ENCODE measurements around the gene RAB3GAP2.

Gene RAB3GAP2

GRCh38 chr1:220306339-220306738 is 34.1 kb upstream of the RAB3GAP2 start:
- Histone ChIP-seq H3K4me3 (ENCODE audit: low read length) (no peak overlapping the region), H3K9me3 (replicated peaks; ENCODE audit: low read length) (no peaks in the 10 kb centered on the region), H3K9ac (ENCODE audit: low read depth, low read length) (no peak overlapping the region), H3K27me3 (ENCODE audit: control insufficient read depth, insufficient read depth, low read length) (no peaks in the 10 kb centered on the region), H3K4me2 (ENCODE audit: low read length) (no peak overlapping the region), H3K36me3 (ENCODE audit: insufficient read depth, low read length) (no peaks in the 10 kb centered on the region), H3K4me1 (ENCODE audit: control insufficient read depth, insufficient read depth, low read length) (no peaks in the 10 kb centered on the region)

GRCh38 chr1:220303871-220304270 is 31.6 kb upstream of the RAB3GAP2 start:
- no peaks in the 10 kb centered on the region for H3K36me3 ChIP-seq (ENCODE audit: insufficient read depth, low read length)
- H3K9ac ChIP-seq (ENCODE audit: low read depth, low read length): no peak overlapping the region
- no peak overlapping the region for H3K4me3 ChIP-seq (ENCODE audit: low read length)
- H3K9me3 ChIP-seq (replicated peaks; ENCODE audit: low read length): no peaks in the 10 kb centered on the region
- H3K4me2 ChIP-seq (ENCODE audit: low read length): no peak overlapping the region
- H3K27me3 ChIP-seq (ENCODE audit: control insufficient read depth, insufficient read depth, low read length): no peaks in the 10 kb centered on the region
- peaks cover 9% of the 10 kb centered on the region for H3K4me1 ChIP-seq (ENCODE audit: control insufficient read depth, insufficient read depth, low read length)

- no peaks in the 10 kb centered on the region for H3K9me3 ChIP-seq (replicated peaks; ENCODE audit: low read length)
- no peak overlapping the region for H3K4me2 ChIP-seq (ENCODE audit: low read length)
- H3K27me3 ChIP-seq (ENCODE audit: control insufficient read depth, insufficient read depth, low read length): no peaks in the 10 kb centered on the region
- H3K9ac ChIP-seq (ENCODE audit: low read depth, low read length): no peak overlapping the region
- H3K36me3 ChIP-seq (ENCODE audit: insufficient read depth, low read length): no peaks in the 10 kb centered on the region
- peaks cover 9% of the 10 kb centered on the region for H3K4me1 ChIP-seq (ENCODE audit: control insufficient read depth, insufficient read depth, low read length)
- no peak overlapping the region for H3K4me3 ChIP-seq (ENCODE audit: low read length)
These were observed 29.4 kb upstream of the RAB3GAP2 start for GRCh38 chr1:220301630-220302029.

GRCh38 chr1:220300442-220301121 is 28.3 kb upstream of the RAB3GAP2 start:
- peak overlapping the region; percentile 22 for H3K4me2 ChIP-seq (ENCODE audit: low read length)
- H3K4me3 ChIP-seq (ENCODE audit: low read length): no peak overlapping the region
- peak overlapping the region; percentile 58 for H3K9ac ChIP-seq (ENCODE audit: low read depth, low read length)

GRCh38 chr1:220299337-220299736 is 27.1 kb upstream of the RAB3GAP2 start:
- no peak overlapping the region for H3K4me3 ChIP-seq (ENCODE audit: low read length)
- no peaks in the 10 kb centered on the region for H3K27me3 ChIP-seq (ENCODE audit: control insufficient read depth, insufficient read depth, low read length)
- H3K4me1 ChIP-seq (ENCODE audit: control insufficient read depth, insufficient read depth, low read length): peaks cover 9% of the 10 kb centered on the region
- H3K4me2 ChIP-seq (ENCODE audit: low read length): no peak overlapping the region
- no peak overlapping the region for H3K9ac ChIP-seq (ENCODE audit: low read depth, low read length)
- H3K36me3 ChIP-seq (ENCODE audit: insufficient read depth, low read length): no peaks in the 10 kb centered on the region
- no peaks in the 10 kb centered on the region for H3K9me3 ChIP-seq (replicated peaks; ENCODE audit: low read length)

More at GRCh38 chr1:220300442-220301121, 28.3 kb upstream of the RAB3GAP2 start:
- Histone ChIP-seq H3K9me3 (replicated peaks; ENCODE audit: low read length) (no peaks in the 10 kb centered on the region), H3K36me3 (ENCODE audit: insufficient read depth, low read length) (no peaks in the 10 kb centered on the region), H3K27me3 (ENCODE audit: control insufficient read depth, insufficient read depth, low read length) (no peaks in the 10 kb centered on the region), H3K4me1 (ENCODE audit: control insufficient read depth, insufficient read depth, low read length) (peaks cover 9% of the 10 kb centered on the region)

- Histone ChIP-seq H3K27me3 (ENCODE audit: control insufficient read depth, insufficient read depth, low read length) (no peaks in the 10 kb centered on the region), H3K9me3 (replicated peaks; ENCODE audit: low read length) (no peaks in the 10 kb centered on the region), H3K9ac (ENCODE audit: low read depth, low read length) (no peak overlapping the region), H3K4me2 (ENCODE audit: low read length) (no peak overlapping the region), H3K36me3 (ENCODE audit: insufficient read depth, low read length) (no peaks in the 10 kb centered on the region), H3K4me3 (ENCODE audit: low read length) (no peak overlapping the region), H3K4me1 (ENCODE audit: control insufficient read depth, insufficient read depth, low read length) (peaks cover 9% of the 10 kb centered on the region)
These were observed 26.4 kb upstream of the RAB3GAP2 start for GRCh38 chr1:220298470-220299205.

GRCh38 chr1:220296981-220297380 is 24.7 kb upstream of the RAB3GAP2 start:
- H3K9ac ChIP-seq (ENCODE audit: low read depth, low read length): no peak overlapping the region
- no peak overlapping the region for H3K4me3 ChIP-seq (ENCODE audit: low read length)
- H3K36me3 ChIP-seq (ENCODE audit: insufficient read depth, low read length): no peaks in the 10 kb centered on the region
- no peak overlapping the region for H3K4me2 ChIP-seq (ENCODE audit: low read length)
- H3K27me3 ChIP-seq (ENCODE audit: control insufficient read depth, insufficient read depth, low read length): peaks cover 3% of the 10 kb centered on the region
- H3K9me3 ChIP-seq (replicated peaks; ENCODE audit: low read length): no peaks in the 10 kb centered on the region
- peaks cover 9% of the 10 kb centered on the region for H3K4me1 ChIP-seq (ENCODE audit: control insufficient read depth, insufficient read depth, low read length)

- H3K36me3 ChIP-seq (ENCODE audit: insufficient read depth, low read length): no peaks in the 10 kb centered on the region
- peaks cover 13% of the 10 kb centered on the region for H3K27me3 ChIP-seq (ENCODE audit: control insufficient read depth, insufficient read depth, low read length)
- no peaks in the 10 kb centered on the region for H3K9me3 ChIP-seq (replicated peaks; ENCODE audit: low read length)
- no peak overlapping the region for H3K9ac ChIP-seq (ENCODE audit: low read depth, low read length)
- H3K4me3 ChIP-seq (ENCODE audit: low read length): no peak overlapping the region
- no peaks in the 10 kb centered on the region for H3K4me1 ChIP-seq (ENCODE audit: control insufficient read depth, insufficient read depth, low read length)
- peak overlapping the region; percentile 38 for H3K4me2 ChIP-seq (ENCODE audit: low read length)
These were observed 22.6 kb upstream of the RAB3GAP2 start for GRCh38 chr1:220294846-220295301.

GRCh38 chr1:220291580-220291979 is 19.3 kb upstream of the RAB3GAP2 start:
- Histone ChIP-seq H3K4me1 (ENCODE audit: control insufficient read depth, insufficient read depth, low read length) (no peaks in the 10 kb centered on the region), H3K36me3 (ENCODE audit: insufficient read depth, low read length) (no peaks in the 10 kb centered on the region), H3K4me2 (ENCODE audit: low read length) (no peak overlapping the region), H3K27me3 (ENCODE audit: control insufficient read depth, insufficient read depth, low read length) (peaks cover 13% of the 10 kb centered on the region), H3K9ac (ENCODE audit: low read depth, low read length) (no peak overlapping the region), H3K4me3 (ENCODE audit: low read length) (no peak overlapping the region), H3K9me3 (replicated peaks; ENCODE audit: low read length) (no peaks in the 10 kb centered on the region)

- Histone ChIP-seq H3K9ac (ENCODE audit: low read depth, low read length) (no peak overlapping the region), H3K36me3 (ENCODE audit: insufficient read depth, low read length) (no peaks in the 10 kb centered on the region), H3K9me3 (replicated peaks; ENCODE audit: low read length) (no peaks in the 10 kb centered on the region), H3K4me3 (ENCODE audit: low read length) (no peak overlapping the region), H3K4me2 (ENCODE audit: low read length) (no peak overlapping the region), H3K4me1 (ENCODE audit: control insufficient read depth, insufficient read depth, low read length) (no peaks in the 10 kb centered on the region), H3K27me3 (ENCODE audit: control insufficient read depth, insufficient read depth, low read length) (peaks cover 13% of the 10 kb centered on the region)
These were observed 18.0 kb upstream of the RAB3GAP2 start for GRCh38 chr1:220290140-220290761.

GRCh38 chr1:220287129-220287528 is 14.9 kb upstream of the RAB3GAP2 start:
- Histone ChIP-seq H3K27me3 (ENCODE audit: control insufficient read depth, insufficient read depth, low read length) (peaks cover 10% of the 10 kb centered on the region), H3K4me3 (ENCODE audit: low read length) (no peak overlapping the region), H3K4me1 (ENCODE audit: control insufficient read depth, insufficient read depth, low read length) (no peaks in the 10 kb centered on the region), H3K36me3 (ENCODE audit: insufficient read depth, low read length) (no peaks in the 10 kb centered on the region), H3K4me2 (ENCODE audit: low read length) (no peak overlapping the region), H3K9ac (ENCODE audit: low read depth, low read length) (no peak overlapping the region), H3K9me3 (replicated peaks; ENCODE audit: low read length) (no peaks in the 10 kb centered on the region)

Measured in skeletal muscle satellite cell (primary cell).